HTERT RPE-1 (cell line): ENCODE results near the gene CPAMD8.

Experiments used
- in situ Hi-C: fragments of 300-500 bp; cut with MboI; formaldehyde crosslinking; loops from 4 replicates; pipeline ENCODE4 v1.14.3; 2020; ENCODE audit warnings: low sequenced_read_pairs

The CPAMD8 gene

DNA sequence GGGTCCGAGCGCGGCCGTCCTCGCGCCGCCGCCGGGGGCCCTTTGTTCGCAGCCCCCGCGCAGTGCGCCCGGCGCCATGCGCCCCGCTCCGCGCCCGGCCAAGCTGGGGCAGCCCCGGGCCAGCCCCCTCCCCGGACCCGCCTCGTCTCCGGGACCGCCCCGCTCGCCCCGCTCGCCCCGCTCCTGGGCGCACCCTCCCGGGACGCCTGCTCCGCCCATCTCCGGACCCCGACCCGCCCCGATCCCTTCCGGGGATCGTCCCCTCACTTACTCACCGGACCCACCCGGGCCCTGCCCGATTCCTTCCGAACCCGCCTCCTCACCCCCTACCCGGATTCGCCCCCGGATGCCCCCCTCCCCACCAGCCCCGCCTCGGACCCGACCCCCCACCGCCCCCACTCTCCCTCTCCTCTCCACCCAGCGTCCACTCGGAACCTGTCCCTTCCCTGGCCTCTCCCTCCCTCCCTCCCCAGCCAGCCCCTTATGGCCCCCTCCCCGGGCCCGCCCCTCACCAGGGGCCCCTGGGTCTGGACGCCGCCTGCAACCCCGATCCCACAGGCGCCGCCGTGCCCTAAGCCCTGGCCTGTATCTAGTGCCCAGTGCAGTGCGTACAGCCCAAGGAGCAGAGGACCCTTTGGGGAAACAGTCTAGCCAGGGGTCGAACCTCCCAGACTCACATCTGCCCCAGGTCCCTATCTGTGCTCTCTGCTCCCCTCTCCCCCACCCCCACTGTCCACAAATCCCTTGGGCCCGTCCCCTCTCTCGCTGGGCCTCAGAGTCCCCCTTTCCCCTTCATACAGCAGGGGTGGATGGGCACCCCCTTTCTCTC lies at the start of gene CPAMD8:
TSS of gene CPAMD8 (minus strand) at position 105 of the 829 bp plus-strand sequence. CDS start 168 bp downstream, outside the sequence.
- in situ Hi-C loops, result no loop called here

DNA sequence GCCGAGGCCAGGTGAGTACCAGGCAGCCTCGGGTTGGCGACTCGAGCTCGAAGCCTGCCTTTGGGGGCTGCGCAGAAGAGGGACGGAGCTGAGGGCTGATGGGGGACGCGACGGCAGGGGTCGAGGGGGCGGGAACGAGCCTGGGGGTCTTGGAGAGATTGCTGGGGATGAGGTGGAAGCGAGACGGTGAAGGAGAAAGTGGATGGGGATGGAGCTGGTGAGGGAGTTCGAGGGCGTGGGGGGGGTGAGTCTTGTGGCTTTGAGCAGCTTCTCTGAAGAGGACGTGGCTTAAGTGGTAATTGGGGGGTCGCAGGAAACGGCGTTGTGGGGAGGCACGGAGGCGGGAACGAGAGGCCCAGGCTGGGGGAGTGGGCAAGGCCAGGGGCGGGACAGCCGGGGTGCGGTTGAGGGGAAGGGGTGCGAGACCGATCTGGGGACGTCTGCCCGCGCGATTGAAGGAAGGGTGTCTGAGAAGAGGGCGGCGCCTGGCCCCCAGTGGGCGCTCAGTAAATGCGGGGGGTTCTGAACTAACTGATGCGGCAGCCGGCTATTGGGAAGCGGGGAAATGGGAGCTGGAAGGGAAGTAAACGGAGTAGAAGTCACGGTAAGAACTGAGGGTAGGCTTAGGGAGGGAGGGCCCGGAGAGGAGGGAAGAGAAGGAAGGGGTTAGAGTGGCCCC lies 49.4 kb upstream of the CPAMD8 start:
- in situ Hi-C loops, result no loop called here

DNA sequence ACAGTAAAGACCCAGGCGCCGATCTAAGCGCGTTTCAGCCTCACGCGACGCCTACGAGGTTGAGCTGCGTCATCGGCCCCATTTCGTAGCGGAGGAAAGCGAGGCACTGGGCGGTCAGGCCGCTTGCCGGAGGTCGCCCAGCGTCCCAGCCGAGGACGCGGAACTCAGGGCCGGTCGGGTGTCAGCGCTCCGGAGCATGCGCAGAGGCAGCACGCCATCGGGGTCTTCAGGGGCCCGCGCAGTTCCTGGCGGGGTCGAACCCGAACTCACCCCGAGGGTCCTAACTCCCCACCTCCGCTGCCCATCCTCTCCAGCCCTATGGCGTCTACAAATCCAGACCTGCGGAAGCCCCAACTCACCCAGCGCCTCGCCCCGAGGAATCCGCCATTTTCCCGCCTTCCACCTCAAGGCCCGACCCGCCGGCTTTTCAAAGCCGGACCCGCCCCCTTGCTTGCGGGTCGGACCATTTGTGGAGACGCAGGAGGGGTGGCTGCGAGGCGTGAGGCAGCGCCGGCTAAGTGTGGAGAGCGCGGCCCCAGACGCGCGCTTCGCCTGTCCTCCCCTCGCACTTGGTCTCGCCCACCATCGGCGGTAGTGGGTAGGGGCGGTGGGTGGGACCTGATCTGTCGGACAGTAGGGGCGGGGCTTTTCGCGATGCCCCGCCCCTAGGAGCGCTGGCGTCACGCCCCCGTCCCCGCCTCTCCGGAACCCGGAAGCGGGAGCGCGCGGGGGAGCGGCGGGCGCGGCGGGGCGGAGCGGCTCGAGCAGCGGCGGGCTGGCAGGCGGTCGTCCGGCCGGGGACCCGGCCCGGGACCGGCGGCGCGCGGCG lies 48.6 kb upstream of the CPAMD8 start, which contains the start of the genes HAUS8 and MYO9B:
TSS of gene HAUS8 (minus strand) at position 418 of the 829 bp plus-strand sequence. CDS start at position 388, 30 bp downstream.
TSS of gene MYO9B (plus strand) at position 743 of the 829 bp plus-strand sequence. CDS start 25,941 bp downstream, outside the sequence.
- in situ Hi-C loops, result no loop called here

DNA sequence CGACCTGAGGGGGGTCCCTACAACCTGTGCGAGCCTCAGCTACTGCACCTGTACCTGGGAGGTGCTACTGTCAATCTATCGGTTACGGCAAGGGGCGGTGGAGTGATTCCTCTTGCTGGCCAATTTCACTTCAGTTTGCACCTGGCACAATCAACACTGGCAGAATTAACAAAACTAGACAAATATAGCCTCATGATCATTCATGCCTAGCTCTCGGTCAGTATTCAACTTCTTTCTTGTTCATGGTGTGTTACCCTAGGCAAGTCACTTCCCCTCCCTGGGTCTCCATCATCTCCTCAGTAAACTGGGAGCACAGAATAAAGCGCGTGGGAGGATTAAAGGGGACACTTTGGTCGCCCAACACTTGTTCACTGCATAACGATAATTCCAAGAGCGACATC lies 48.0 kb upstream of the CPAMD8 start:
- in situ Hi-C loops, result no loop called here

DNA sequence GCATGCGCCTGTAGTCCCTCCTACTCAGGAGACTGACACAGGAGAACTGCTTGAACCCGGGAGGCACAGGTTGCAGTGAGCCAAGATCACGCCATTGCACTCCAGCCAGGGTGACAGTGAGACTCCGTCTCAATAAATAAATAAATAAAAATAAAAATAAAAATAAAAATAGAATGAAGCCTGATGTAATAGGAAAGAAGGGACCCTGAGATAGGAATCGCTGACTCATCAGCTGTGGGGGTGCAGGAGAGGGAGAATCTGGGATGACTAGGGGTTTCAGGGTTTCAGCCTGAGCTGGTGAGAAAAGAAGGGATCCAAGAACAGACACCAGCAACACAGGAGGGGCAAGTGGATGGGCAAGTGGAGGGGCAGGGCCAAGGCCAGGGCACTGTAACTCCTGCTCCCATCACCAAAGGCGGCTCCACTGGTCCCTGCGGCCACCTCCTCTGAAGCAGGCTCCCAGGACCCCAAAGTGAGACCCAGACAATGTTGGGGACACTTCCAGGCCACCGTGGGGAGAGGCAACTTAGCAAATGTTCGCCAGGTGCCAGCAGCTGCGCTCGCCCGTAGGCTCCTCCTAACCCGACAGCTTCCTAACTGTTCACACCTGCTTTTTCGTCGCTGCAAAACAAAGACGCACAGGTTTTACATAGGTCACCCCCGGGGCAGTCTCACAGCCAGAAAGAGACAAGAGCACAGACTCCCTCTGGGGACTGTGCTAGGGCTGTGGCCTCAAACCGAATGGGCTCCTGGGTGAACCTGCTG lies 47.4 kb upstream of the CPAMD8 start:
- in situ Hi-C loops, result no loop called here

DNA sequence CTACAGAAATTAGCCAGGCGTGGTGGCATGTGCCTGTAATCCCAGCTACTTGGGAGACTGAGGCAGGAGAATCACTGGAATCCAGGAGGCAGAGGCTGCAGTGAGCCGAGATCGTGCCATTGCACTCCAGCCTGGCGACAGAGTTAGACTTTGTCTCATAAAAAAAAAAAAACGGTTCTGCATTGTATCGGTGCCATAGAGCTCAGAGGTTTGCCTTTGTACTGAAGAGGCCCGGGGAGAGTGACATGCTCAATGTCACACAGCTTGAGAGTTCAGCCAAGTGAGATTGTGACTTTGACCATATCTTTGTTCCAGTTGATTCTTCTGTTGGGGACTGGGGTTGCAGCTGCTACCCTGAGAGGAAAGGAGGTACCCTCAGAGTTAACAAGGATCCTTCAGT lies 44.3 kb upstream of the CPAMD8 start:
- in situ Hi-C loops, result no loop called here

DNA sequence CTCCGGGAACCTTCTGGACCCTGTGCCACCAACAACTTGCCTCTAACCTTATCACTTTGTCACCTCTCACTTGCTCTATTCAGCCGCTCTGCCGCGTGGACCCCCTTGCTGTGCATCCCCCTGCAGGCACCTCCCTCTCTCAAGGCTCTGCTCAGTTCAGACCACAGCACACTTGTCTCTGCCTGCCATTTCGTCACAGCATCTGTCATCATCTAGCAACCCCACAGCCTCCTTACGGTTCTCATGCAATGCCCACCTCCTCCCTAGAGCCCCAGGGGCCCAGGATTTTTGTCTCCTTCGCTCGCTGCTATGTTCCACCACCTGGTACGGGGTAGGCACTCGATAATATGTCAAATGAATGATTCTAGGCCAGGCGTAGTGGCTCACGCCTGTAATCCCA lies 43.8 kb upstream of the CPAMD8 start:
- in situ Hi-C loops, result no loop called here

DNA sequence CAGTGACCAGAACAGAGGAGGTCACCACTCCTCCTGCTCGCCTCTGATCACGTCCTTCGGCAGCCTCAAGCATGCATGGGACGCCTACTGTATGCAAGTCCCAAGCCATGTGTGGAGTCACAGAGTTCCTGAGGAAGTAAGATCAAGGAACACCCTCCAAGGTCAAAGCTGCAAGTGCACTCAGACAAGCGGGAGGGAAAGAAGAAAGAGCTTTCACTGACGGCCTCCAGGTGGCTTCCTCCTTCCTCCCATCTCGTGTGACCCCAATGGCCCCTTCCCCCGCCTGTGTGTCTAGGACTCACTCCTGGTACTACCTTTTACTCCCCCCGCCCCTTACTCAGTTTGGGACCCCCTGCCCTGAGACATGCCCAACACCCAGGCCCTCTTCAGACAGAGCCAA lies 42.6 kb upstream of the CPAMD8 start:
- in situ Hi-C loops, result no loop called here

DNA sequence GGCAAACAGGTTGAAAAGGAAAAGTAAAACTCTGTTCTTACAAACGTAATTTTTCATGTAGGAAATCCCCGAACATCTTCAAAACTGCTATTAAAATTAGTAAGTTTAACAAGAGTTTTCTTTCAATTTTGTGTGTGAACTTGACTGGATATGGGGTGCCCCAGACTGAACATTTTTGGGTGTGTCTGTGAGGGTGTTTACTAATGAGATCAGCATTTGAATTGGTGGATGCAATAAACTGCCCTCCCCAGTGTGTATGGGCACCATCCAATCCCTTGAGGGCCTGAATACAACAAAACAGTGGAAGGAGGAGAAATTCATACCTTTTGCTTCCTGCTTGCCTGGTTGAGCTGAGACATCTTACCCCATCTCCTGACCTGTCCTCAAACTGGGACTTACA lies 36.8 kb upstream of the CPAMD8 start:
- in situ Hi-C loops, result no loop called here

DNA sequence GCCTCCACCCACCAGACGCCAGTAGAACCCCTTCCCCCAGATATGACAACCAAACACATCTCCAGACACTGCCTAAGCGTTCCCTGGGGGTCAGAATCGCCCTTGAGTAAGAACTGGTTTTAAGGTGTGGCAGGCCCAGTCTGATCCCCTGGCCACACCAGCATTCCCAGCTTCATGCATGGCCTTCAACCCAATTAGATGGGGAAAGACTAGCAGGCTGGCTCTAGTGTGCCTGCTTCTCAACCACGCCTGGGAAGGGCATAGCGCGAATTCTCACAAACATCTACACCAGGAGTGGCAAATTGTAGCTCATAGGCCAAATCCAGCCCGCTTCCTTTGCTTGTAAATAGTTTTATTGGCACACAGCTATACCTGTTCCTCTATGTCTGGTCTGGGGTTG lies 35.1 kb upstream of the CPAMD8 start:
- in situ Hi-C loops, result no loop called here

DNA sequence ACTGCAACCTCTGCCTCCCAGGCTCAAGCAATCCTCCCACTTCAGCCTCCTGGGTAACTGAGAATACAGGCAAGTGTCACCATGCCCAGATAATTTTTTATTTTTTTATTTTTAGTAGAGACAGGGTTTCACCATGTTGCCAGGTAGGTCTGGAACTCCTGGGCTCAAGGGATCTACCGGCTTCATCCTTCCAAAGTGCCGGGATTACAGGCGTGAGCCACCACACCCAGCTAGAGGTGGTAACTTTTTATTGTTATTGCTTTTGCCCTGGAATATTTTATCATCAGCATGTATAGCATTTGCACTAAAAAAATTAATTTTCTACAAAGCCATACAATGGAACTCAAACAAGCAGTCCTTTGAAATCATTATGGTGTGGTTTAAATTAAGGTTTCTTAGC lies 34.6 kb upstream of the CPAMD8 start:
- in situ Hi-C loops, result no loop called here

DNA sequence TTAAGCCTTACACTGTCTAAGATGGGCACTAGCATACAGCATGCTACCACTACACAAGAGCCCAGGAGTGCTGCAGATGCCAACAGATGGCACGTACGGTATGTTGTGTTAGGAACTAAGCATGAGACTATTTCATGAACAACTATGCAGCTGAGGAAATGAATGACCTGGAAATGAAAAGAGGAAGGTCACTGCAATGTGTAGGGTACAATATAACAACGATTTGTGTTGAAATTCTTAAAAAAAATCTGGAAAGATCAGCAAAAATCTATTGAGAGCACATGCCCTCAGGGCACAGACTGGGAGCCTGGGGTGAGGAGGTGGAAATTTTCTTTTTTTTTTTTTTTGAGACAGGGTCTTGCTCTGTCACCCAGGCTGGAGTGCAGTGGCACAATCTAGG lies 34.2 kb upstream of the CPAMD8 start:
- in situ Hi-C loops, result no loop called here

DNA sequence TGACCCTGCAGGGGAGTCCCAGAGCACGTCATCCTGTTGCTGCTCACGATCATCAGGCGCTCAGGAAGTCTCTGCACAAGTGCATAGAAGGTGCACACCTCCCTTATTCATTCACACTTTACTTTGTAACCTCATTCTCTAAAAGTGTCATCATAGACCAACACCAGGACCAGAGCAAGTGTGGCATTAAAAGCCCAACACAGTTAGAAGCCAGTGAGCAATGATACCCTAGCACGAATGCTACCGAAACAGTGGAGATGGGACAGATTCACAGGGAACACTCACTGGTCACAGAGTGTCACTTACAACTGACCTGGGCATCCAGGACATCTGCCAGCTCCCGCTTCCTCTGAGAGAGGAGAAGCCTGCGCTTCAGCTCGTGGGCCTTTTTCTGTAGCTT lies 31.6 kb upstream of the CPAMD8 start:
- in situ Hi-C loops, result no loop called here

DNA sequence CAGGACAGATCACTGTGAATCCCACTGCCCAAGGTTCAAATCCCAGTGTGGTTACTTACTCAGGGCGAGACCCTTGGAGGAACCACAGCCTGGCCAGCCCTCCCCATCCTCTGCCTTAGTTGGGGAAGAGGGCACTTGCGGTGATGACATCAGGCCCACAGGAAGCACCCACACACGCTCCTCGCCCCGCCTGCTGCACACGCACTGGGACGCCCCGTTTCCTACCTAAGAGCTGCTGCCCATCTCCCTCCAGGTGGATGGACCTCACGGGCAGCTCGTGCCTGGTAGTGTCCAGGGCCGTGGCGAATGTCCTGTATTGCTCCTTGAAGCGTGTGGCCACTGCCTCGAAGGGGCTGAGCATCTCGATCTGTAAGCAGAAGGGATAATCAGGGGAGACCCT lies 29.0 kb upstream of the CPAMD8 start:
- in situ Hi-C loops, result no loop called here

DNA sequence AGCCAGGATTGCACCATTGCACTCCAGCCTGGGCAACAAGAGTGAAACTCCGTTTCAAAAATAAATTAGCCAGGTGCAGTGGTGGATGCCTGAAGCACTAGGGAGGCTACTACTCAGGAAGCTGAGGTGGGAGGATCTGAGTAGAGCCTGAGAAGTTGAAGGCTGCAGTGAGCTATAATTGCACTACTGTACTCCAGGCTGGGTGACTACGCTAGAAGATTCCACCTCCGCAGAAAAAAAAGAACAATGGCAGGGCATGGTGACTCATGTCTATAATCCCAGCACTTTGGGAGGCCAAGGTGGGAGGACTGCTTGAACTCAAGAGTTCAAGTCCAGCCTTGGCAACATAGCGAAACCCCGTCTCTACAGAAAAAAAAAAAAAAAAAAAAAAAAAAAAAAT lies 28.1 kb upstream of the CPAMD8 start:
- in situ Hi-C loops, result no loop called here

DNA sequence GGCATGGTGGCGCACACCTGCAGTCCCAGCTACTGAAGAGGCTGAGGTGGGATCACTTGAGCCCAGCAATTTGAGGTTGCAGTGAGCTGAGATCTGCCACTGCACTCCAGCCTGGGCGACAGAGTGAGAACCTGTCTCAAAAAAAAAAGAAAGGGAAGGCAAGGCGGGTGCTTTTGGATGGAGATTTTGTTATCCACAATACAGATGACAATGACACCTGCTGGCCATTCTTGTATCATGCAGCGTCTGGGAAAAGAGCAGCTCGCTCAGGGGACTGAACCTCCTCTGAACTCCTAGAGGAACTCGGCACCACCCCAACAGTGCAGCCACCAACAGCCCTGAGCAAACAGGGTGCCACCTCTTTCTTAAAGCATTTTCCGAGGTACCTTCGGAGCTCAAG lies 25.8 kb upstream of the CPAMD8 start:
- in situ Hi-C loops, result no loop called here

DNA sequence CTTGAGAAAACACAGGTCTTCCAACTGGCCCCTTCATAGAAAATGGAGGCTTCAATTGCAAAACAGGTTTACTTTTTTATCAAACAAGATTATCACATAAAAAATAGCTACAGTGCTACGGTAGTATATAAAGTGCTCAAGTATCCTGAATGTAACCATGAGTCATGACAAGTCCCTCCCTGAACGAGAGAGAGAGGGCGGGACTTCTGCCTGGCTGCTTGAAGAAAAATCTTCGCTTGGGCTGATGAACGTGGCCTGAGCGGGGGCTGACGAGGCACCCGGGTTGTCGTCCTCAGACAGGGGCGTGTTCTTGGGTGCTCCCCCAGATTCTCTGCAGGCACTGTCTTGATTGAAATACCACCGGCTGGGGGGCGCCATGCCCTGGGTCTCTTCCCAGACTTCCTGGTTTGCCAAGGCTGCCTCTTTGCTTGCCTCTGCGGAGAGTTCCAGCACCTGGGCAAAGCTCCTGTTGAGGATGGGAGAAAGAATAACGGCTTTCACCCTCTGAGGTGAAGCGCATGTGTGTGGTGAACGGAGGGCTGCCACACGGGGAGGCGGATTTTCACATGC lies 23.2 kb upstream of the CPAMD8 start:
- in situ Hi-C loops, result no loop called here

DNA sequence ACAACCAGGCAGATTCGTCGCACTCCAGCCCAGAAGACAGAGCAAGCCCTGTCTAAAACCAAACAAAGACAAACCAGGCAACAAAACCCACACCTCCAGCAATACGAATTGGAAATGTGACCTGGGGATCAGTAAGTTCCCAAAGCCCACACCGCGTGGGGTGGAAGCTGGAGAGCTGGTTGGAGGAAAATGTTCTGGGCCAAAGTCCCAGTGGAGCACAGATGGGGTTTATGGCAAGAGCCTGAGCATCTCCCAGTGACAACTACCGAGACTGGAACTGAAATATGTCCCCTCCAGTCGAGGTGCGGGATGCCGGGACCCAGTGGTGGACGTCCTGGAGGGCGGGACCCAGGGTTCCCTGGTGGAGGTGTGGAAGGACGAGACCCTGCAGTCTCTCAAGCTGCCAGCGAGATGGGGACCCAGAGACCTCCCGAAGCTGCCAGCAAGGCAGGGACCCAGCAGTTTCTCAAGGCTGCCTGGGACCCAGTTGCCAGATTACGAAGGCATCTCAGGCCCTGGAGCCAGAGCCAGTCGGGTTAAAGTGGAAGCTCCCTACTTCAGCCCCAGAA lies 22.4 kb upstream of the CPAMD8 start:
- in situ Hi-C loops, result no loop called here

DNA sequence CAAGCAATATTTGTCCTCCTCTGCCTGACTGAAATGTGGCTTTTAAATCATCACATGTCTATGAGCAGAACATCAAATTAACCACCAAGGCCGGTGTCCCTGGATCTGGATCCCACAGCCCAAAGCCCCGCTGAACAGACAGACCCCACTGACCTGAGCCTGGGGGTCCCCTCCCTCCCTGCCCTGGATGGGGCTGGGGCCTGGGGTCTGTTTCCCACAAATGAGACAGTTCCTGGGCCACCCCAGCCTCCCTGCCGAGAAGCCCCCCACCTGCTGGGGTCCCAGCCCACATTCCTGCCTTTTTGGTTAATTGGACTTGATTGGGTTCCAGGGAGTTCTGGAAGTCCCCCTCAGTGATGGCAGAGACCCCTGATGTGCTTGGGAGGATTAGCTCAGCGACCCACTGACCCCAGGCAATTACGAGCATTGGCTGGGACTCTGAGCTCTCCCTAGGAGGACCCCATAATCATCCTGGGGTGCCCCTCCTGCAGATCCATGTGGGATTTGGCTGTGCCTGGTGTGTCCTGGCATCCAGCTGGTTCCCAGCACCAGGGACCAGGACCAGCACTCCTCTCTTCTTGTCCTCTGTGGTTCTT lies 19.4 kb upstream of the CPAMD8 start:
- in situ Hi-C loops, result no loop called here

DNA sequence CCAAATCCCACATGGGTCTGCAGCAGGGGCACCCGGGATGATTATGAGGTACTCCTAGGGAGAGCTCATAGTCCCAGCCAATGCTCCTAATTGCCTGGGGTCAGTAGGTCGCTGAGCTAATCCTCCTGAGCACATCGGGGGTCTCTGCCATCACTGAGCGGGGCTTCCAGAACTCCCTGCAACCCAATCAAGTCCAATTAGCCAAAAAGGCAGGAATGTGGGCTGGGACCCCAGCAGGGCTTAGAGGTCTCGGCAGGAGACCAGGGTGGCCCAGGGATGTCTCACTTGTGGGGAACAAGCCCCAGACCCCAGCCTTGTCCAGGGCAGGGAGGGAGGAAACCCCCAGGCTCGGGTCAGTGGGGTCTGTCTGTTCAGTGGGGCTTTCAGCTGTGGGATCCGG lies 17.1 kb upstream of the CPAMD8 start:
- in situ Hi-C loops, result no loop called here
